Skin of body (tissue), 2 donors: Measurements from ENCODE around the gene MAMDC2. TPM values are rescaled to one million over a fixed set of nuclear protein-coding genes. Genes with fewer than 3 reads are reported as not detected.

Experiments
- DNase-seq: peaks from one replicate; lab custom pipeline; 2025; lab: John Stamatoyannopoulos, UW
- total RNA-seq: library from RNA; depleted of rRNA; stranded (reverse); fragments of >200 nt; gene quantifications from one replicate; pipeline ENCODE4 v1.2.3, GENCODE V29; 2014

MAMDC2 gene
- total RNA-seq, 1 donor from 2014 or later = 11.8 TPM

GRCh38 chr9:70133253-70134208 is 89.9 kb downstream of the MAMDC2 start:
- DNase-seq = no peak

GRCh38 chr9:70134360-70134759 is 90.7 kb downstream of the MAMDC2 start:
- no peak for DNase-seq

GRCh38 chr9:70135176-70135575 is 91.5 kb downstream of the MAMDC2 start:
- DNase-seq = no peak

GRCh38 chr9:70136632-70137031 is 93.0 kb downstream of the MAMDC2 start:
- no peak for DNase-seq

GRCh38 chr9:70137577-70137976 is 93.9 kb downstream of the MAMDC2 start:
- DNase-seq = no peak

DNA sequence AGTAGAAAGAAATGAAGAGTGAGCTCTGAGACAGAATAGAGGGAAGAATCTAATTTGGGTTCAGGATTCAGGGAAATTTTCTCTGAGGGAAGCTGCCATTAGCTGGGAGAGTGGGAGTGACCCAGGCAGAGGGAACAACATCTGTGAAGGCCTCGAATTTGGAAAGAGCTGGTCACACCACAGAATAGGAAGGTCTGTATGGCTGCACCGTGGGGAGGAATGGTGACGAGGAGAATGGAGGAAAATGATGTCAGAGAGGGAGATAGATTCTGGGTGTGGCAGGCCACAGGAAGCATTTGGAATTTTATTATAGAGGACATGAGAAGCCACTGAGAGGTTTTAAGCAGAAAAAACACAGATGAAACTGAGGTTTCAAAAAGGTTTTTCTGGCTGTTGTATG is 98.5 kb downstream of the MAMDC2 start:
- no peak for DNase-seq

GRCh38 chr9:70143394-70144130 is 99.9 kb downstream of the MAMDC2 start:
- DNase-seq = no peak

- no peak for DNase-seq
These were observed 100.5 kb downstream of the MAMDC2 start for GRCh38 chr9:70144131-70144503.

GRCh38 chr9:70145981-70146380 is 102.3 kb downstream of the MAMDC2 start:
- no peak for DNase-seq

GRCh38 chr9:70147196-70147595 is 103.5 kb downstream of the MAMDC2 start:
- no peak for DNase-seq

DNA sequence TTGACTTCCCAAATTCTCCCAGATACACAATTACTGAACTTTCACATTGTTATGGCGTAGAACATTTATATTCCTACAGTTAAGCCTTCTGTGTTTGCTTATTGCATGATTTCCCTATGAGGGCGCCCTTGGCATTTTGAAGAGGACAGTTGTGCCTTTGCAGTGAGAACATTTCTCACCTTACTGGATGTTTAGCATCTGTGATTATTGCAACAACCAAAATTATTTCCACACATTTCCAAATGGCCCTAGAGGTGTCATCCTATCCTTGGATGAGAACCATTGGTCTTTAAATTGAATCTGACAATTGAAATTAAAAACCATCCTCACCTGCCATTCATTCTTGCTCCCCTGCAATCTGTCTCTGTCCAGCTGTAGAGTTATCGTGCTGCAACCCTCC is 104.0 kb downstream of the MAMDC2 start:
- no peak for DNase-seq

- no peak for DNase-seq
These were observed 108.7 kb downstream of the MAMDC2 start for GRCh38 chr9:70152350-70152749.

DNA sequence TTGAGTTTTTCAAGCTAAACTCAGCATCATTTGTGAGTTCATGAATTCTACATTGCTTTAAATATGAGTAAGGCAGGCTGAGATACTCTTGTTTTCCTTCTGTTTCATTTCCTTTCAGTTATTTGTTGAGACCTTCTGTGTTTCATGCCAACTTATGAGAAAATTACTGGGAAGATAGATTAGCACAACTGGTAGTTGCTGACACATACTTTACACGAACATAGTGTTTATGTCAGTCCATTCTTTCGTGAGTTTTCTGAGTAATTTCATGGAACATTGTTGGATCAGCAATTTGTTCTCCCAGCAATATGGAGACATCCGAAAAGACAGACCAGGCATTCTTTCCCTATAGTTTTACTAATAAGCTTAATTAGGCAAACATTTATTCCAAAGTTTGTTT is 113.1 kb downstream of the MAMDC2 start:
- no peak for DNase-seq

DNA sequence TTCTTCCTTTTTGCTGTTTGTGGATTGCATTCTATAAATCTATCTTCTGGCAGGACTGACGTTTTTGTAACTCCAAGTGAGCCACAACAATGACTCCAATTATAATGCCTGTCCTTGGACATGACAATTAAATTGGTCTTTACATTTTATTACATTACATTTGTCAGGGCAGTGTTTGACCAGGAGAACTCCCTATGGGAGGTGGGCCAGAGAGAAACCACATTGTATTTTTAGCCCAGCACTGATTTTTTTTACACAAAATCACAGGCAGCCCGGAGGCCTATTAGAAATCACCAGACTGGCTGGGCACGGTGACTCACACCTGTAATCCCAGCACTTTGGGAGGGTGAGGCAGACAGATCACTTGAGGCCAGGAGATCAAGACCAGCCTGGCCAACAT is 116.0 kb downstream of the MAMDC2 start:
- DNase-seq = no peak

DNA sequence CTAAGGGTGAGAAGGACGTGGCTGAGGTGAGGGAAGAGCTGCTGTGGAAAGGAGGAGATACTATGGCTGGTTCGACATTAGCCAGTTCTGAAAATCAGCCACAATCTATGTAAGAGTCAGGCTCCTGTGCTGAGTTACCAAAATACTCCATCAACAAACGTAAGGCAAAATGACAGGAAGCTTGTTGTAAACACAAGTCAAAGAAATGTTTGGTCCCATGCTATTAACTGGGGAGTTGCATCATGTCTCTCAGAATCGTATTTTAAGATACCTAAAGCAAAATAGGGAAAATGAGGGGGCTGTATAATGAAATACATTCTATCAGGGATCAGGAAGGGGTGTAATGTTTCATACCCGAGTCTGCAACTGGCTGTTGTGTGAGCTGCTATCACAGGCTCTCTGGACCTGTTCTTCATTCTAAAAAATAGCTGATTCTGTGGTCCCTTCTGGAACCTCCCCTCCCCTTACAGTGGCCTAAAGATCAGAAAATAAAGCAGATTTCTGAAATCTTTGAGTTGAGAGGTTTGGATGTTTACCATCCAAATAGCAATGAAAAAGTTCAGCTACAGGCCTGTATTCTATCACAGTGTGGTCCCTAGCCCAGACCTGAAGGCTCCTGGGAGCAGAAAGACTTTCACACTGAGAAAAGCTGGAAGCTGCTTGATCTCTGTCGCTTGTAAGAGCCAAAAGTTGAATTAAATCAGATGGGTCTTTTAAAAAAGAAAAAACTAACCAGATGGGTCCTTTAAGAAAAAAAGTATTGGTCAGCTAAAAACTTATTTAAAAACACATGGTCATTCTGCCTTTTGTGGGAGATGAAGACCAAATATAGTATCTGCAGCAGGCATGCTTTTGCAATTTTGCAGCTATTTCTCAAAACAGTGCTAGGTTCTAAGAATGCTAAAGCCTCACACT is 117.3 kb downstream of the MAMDC2 start:
- peak; percentile 43 for DNase-seq

DNA sequence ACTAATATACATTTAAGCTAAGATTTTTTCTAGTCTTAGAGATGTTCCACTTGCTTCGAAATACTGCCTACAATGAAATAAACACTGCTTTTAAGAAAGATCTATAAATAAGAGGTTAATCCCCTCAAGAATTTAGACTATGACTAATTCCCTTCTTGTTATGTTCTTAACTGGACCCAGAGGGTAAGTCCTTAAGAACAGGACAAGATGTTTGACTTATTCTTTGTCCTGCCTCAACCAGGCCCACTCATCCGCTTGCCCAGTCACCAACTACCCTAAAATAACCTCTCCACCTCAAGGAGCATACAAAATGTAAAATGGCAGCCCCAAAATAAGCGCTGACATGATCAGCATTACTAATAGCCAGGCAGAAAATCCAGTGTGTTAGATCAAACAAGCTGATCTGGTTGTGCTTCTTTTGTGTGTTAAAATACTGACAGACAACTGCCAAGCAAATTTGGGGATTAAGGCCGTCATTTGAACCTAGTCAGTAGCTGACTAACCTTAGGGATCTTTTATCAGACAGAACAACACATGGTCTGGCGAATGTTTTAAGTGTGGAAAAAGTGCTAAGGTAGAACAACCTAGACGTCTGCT is 121.5 kb downstream of the MAMDC2 start:
- no peak for DNase-seq

DNA sequence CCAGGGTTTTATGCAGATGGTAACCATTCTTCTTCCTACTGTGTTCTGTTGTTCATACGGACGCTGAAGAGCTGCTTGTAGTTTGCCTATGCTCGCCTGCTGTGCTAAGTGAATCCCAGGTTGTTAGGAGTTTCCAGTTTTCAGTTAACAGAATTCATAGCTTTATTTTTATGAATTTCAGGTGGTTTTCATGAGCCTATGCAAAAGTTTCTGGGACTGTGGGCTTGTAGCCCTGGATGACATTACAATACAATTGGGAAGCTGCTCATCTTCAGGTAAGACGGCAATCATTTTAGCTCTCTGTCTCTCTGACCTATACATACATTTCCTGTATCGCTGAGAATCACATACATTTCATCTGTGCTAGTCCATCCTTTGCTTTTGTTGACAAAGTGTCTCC is 124.9 kb downstream of the MAMDC2 start:
- DNase-seq = no peak

- no peak for DNase-seq
These were observed 125.6 kb downstream of the MAMDC2 start for GRCh38 chr9:70169222-70169621.

DNA sequence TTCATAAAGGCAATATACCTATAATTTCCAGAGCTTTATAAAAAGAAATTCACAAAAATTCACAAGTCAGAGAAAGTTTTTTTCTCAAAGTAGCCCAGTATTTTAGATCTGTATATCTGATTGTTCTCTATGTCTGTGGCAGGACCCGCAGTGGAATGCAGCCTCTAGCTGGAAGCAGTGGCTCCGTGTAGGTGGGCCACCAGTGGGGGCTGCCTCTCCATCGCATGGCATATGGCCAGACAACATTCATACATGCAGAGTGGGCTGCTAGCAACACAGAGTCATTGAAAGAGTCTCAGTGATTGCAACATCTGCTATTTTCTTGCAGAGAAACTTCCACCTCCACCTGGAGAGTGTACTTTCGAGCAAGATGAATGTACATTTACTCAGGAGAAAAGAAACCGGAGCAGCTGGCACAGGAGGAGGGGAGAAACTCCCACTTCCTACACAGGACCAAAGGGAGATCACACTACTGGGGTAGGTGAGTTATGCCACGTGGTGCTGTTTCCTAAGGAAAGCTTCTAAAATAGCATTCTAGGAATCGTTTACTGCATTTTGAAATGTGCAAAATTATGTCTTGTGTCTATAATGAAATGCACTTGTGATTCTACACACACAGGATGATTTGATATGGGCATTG is 126.6 kb downstream of the MAMDC2 start:
- no peak for DNase-seq

GRCh38 chr9:70172532-70172931 is 128.9 kb downstream of the MAMDC2 start:
- no peak for DNase-seq

DNA sequence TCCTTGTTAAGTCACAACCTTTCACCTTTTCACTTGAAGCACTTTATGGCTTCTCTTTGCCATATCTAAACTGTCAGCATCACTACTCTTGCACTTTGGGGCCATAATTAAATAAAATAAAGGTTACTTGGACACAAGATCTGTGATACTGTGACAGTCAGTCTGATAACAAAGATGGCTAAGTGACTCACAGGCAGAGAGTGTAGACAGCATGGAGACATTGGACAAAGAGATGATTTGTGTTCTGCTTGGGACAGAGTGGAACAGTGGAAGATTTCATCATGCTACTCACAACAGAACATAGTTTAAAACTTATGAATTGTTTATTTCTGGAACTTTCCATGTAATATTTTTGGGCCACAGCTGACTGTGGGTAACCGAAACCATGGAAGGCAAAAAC is 133.5 kb downstream of the MAMDC2 start:
- DNase-seq = no peak
